Measurements from ENCODE around the gene MAP7.
"Not testable (repeated sequence)": the region's sequence is repeated elsewhere in the genome, so short reads cannot be mapped to it uniquely, and the experiment has no call there.

Gene MAP7

DNA sequence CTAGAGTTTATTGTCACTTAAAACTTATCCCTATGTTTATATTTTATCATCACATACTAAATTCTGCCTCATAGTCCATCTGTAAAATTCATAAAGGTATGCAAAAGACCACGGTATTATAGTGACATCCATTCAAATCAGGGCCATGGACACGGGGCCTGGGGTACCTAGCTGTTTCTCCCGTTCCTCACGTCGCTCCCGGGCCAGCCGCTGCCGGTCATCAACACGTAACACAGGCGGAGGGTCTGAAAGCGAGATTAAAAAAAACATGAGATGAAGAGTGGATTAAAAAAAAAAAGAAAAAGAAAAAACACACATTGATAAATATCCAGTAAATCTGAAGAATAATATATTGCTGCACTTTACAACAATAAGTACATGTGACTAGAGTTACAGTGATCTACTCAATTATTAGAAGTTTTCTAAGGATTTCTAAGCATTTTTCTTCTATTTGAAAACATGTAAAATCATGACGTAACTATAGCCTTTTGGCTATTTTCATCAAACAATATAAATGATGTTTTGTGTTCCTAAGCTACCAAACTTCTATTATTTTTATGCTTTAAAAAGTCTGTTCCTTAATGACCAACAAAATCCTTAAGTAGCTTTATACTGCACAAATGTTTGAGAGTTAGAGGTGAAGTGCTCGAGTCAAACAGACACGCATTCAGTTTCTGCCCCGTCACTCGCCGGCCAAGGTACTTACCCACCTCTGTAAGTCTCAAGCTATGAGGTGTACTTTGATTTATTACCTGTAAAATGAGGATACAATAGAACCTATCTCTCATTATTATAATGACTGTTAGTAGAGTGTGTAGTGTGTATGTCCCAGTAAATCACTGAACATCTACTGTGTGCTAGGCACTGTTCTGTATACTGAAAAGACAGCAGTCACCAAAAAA, 138.5 kb downstream of the MAP7 start:
- no peak for DNase-seq

- DNase-seq: no peak
Observed at GRCh38 chr6:136411025-136411325, 139.2 kb downstream of the MAP7 start.

GRCh38 chr6:136410201-136411024, 139.8 kb downstream of the MAP7 start:
- no peak for DNase-seq

DNA sequence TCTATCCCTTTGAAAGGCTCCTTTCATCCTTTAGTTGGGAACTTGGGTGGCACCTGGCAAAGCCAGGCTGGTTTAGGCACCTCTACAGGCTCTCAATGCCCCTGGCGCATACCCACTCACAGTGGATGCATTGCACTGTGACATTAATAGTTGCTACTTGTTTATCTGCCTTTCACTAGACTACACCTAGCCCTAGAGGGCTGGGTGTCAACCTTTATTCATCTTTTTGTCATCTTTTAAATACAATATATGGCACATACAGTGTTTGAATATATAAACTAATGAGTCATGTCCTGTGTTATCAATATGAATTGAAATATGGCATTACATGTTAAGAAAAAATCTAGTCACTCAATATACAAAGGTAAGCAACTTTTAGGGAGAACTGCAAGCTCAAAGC, 140.6 kb downstream of the MAP7 start:
- no peak for DNase-seq

- no peak for DNase-seq
Observed at GRCh38 chr6:136408204-136408603, 142.0 kb downstream of the MAP7 start.

GRCh38 chr6:136405420-136406029, 144.7 kb downstream of the MAP7 start:
- no peak for DNase-seq

DNA sequence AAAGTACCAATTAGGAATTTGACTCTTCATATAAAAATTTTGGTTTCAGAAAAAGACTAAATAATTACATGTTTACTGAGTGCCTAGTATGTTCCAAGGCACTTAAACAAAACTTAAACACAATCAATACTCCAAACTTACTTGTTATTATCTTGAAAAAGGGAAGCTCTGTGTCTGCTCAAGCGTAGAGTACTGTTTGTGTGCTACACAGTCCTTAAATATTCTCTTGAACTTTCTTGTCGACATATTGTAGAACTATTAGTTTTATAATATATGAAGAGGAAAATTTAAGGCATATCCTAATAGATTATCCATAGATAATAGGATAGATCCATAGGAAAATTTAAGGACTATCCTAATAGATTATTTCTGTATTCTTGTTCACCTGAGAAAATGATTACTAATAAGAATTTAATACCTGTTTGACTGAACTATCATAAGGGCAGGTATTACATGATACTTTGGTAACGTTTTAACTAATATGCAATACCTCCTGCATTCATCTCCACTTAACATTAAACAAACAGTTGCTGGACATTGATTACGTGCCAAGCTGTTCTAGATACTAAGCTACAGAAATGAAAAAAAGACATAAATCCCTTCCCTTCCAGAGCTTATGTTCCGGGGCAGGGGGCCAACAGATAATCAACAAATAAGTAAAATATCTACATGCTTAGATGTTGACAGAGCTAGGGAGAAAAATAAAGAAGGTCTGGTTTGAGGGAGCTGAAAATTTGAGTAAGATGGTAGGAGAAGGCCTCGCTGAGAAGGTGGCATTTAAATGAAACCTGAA, 145.4 kb downstream of the MAP7 start:
- DNase-seq: no peak

DNA sequence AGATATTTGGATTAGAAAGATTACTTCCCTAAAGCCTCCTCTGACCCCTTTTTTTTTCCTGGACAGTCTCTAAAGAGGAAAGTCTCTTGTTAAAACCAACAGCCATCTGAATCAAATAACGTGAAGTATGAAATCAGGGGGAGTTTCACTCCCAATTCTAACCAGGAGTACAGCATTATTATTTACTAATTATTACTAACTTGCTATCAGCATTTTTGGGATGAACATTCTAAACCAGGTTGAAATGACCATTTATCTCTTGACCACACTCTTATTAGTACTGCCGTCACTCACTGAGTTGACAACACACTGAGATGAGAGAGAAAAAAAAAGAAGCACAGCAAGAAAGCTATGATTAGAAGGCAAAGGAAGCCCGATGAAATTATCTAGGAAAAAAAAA, 146.2 kb downstream of the MAP7 start:
- DNase-seq: no peak

DNA sequence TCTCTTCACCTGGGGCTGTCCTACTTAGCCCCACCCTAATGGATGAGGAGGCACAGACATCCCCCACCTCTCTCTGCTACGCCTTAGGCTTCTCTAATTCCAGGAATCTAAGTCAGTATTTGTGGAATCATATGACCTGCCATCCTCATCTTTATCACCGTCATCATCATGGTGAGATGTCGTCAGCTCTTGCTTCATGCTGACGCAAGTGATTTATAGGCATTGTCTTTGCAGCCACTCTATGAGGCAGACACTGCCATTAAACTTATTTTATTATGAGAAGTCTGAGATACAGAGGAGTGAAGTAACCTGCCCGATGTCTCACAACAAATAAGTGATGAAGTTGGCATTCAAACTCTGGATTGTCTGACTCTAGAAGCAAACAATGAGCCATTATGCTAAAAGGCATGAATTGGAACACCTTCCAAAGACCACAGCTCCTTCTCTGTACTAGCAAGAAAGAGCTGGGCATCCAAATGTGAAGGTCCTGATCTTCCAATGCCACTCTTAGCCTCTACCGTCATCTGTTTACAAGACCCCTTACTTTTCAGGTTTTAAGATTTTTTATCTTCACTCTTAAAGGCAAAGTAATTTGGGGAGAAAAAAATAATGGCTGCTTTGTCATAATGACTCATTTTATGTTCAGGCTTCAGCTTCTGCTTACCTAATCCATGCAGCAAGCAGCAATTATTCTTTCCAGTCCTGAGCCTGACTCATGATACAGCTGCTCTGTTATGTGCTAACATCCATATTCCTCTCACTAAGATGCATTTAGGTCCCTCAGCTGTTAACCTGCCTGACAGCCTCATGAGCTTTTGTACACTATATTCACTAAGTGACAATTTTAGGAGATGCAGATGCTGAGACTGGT, 146.9 kb downstream of the MAP7 start:
- no peak for DNase-seq

- no peak for DNase-seq
Observed at GRCh38 chr6:136401749-136402148, 148.5 kb downstream of the MAP7 start.

DNA sequence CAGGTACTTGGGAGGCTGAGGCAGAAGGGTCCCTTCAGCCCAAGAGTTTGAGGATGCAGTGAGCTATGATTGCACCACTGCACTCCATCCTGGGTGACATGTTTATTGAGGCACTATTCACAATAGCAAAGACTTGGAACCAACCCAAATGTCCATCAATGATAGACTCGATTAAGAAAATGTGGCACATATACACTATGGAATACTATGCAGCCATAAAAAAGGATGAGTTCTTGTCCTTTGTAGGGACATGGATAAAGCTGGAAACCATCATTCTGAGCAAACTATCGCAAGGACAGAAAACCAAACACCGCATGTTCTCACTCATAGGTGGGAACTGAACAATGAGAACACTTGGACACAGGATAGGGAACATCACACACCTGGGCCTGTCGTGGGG, 149.0 kb downstream of the MAP7 start:
- not testable (repeated sequence) for DNase-seq

- DNase-seq: no peak
Observed at GRCh38 chr6:136398453-136398852, 151.8 kb downstream of the MAP7 start.

- no peak for DNase-seq
Observed at GRCh38 chr6:136396908-136397307, 153.3 kb downstream of the MAP7 start.

- not testable (repeated sequence) for DNase-seq
Observed at GRCh38 chr6:136390959-136391358, 159.3 kb downstream of the MAP7 start.

GRCh38 chr6:136387316-136387715, 162.9 kb downstream of the MAP7 start:
- no peak for DNase-seq

DNA sequence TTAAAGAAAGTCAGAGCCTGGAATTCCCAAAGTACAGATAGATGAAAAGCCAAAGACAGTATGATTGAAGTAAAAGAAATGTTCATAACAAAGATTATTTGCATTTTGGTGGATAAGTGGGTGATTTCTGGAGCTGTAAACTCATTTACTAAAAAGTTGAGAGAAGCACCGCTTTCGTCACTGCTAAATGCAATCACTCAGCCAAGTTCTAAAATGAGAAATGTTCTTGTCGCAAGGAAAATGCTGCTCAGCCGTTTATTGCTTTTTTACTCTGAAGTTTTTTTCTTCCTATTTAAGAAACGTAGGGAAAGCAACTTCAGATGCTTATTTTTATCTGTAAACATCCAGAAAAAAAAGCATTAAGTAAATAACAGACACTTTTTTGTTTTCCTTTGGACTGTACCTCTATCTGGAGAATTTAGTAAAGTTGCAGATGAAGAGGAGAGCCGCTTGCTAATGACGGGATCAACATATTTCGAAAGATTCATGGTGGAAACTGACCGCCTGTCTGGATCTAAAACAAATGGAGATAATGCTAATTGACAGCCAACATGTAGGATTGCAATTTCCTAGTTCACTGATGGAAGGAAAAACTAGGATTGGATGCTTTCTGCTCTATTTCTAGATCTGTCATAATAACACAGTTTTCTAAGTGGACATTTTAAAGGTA, 166.8 kb downstream of the MAP7 start:
- DNase-seq: no peak

- DNase-seq: no peak
Observed at GRCh38 chr6:136382676-136383252, 167.5 kb downstream of the MAP7 start.

GRCh38 chr6:136378888-136379287, 171.3 kb downstream of the MAP7 start:
- no peak for DNase-seq

DNA sequence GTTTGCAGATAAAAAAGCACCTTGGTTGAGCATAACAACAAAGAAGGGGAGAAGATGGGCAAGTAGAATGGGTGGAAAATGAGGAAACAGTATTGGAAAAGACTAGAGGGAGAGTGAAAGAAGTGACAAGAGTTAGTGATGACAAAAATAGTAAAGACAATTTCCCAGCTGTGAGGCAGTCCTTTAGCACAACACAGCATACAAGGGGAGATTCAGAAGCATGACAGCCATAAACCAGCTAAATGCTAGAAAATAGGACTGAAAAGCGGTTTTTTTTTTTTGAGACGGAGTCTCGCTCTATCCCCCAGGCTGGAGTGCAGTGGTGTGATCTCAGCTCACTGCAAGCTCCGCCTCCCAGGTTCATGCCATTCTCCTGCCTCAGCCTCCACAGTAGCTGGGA, 174.4 kb downstream of the MAP7 start:
- DNase-seq: not testable (repeated sequence)

- DNase-seq: no peak
Observed at GRCh38 chr6:136371959-136372358, 178.3 kb downstream of the MAP7 start.

All from activated CD4-positive, alpha-beta T cell treated with anti-CD3 and anti-CD28 coated beads for 4 hours (primary cell).